Epithelial cell of proximal tubule (primary cell): ENCODE data around the gene RILP. TPM values are rescaled to one million over a fixed set of nuclear protein-coding genes. Genes with fewer than 3 reads are reported as not detected.

ENCODE experiments used
- DNase-seq: peaks from one replicate; pipeline ENCODE4 v3.0.0-alpha.2; 2011; ENCODE audit warnings: low read depth
- H3K4me3 ChIP-seq: 2 replicates; pipeline ENCODE4 v1.5.1; 2011; ENCODE audit warnings: low read depth, mild to moderate bottlenecking, low read length
- CTCF ChIP-seq: conservative IDR thresholded peaks from 2 replicates; pipeline ENCODE4 v1.5.1; 2012; ENCODE audit warnings: low read depth, mild to moderate bottlenecking, low read length
- total RNA-seq: library from RNA; depleted of rRNA; stranded (reverse); fragments of >200 nt; gene quantifications from 2 replicates; pipeline ENCODE4 v1.2.3, GENCODE V29; 2015

The RILP gene
- total RNA-seq, 1 donor from 2014 or later, result 21.4 TPM

GRCh38 chr17:1617620-1618174 lies 32.0 kb downstream of the RILP start:
- H3K4me3 ChIP-seq, result peak overlapping the region; percentile 19
- DNase-seq, result peak; percentile 52
- peak; percentile 34 for TF ChIP-seq CTCF

- no peak overlapping the region for H3K4me3 ChIP-seq
- no peak for DNase-seq
- no peak for TF ChIP-seq CTCF
These were observed 33.6 kb downstream of the RILP start for GRCh38 chr17:1616101-1616500.

- H3K4me3 ChIP-seq, result no peak overlapping the region
- no peak for DNase-seq
- no peak for TF ChIP-seq CTCF
These were observed 37.3 kb downstream of the RILP start for GRCh38 chr17:1612400-1612799.

GRCh38 chr17:1611715-1612114 lies 38.0 kb downstream of the RILP start:
- no peak for DNase-seq
- no peak overlapping the region for H3K4me3 ChIP-seq
- TF ChIP-seq CTCF, result no peak

- no peak for TF ChIP-seq CTCF
- no peak overlapping the region for H3K4me3 ChIP-seq
- no peak for DNase-seq
These were observed 41.0 kb downstream of the RILP start for GRCh38 chr17:1608676-1609075.

- no peak for TF ChIP-seq CTCF
- no peak for DNase-seq
- no peak overlapping the region for H3K4me3 ChIP-seq
These were observed 41.7 kb downstream of the RILP start for GRCh38 chr17:1607971-1608320.

- TF ChIP-seq CTCF, result no peak
- DNase-seq, result no peak
- H3K4me3 ChIP-seq, result no peak overlapping the region
These were observed 43.2 kb downstream of the RILP start for GRCh38 chr17:1606352-1606985.
